ENCODE data around the gene LRRC14B. TPM values are rescaled to one million over a fixed set of nuclear protein-coding genes. Genes with fewer than 3 reads are reported as not detected.
"Not testable (repeated sequence)": the region's sequence is repeated elsewhere in the genome, so short reads cannot be mapped to it uniquely, and the experiment has no call there.

LRRC14B gene
- total RNA-seq, 1 donor, result not detected

DNA sequence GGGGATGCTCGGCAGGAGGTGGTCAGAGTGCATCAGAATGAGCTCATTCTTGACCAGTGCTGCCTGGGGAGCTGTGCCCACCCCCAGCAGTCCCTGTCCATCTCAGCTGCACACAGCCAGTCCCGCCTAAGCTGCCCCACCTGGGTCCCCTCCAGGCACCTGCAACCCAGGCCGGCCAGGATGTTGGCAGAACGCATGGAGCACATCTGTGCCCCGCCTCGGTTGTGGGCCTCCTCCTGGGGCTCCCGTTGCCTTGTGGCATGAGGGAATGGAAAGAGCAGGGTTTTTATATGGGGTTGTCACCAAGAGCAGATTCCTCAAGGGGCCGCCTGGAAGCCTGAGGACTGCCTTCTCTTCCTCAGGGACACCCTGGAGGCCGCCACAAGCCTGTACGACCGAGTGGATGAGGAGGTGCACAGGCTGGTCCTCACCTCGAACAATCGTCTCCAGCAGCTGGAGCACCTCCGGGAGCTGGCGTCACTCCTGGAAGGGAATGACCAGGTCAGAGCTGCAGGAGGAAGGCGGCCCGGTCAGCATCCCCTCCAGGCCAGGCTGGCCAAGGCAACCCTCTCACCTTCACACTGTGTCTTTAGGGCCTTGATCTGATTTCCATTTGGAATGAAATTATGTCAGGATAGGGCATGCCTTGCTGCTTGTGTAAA is 34.8 kb upstream of the LRRC14B start:
- Histone ChIP-seq H3K27me3 (ENCODE audit: insufficient read depth, low read length) (no peaks in the 10 kb centered on the region), H3K4me3 (ENCODE audit: low read length) (no peak overlapping the region), H3K4me1 (ENCODE audit: insufficient read depth, low read length) (no peaks in the 10 kb centered on the region), H3K9me3 (ENCODE audit: low read depth, low read length) (no peaks in the 10 kb centered on the region)

DNA sequence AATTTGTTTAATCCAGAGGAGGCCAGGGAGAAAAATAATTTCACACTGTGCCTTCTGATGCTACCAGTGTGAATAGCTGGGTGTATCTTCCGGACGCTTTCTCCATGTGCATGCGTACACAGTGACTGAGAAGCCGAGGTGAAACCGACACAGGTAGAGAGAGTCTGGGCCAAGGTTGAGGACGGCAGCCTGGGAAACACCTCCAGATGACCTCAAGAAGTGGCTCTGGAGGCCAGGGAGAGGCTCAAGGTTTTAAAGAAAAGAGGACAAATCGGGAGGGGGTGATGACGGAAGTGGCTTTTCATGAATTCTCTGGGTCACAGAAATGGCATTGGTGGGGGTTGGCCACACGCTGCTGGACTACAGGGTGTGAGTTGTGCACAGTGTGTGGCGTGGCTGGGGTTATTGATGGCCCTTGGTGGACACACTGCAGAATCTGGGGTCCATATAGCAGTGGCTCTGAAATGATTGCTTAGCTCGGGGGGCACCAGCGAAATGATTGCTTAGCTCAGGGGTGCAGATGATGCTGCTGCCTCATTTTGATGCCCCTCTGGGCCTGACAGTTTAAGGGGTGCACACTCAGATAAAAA is 34.1 kb upstream of the LRRC14B start:
- Histone ChIP-seq H3K4me1 (ENCODE audit: insufficient read depth, low read length) (no peaks in the 10 kb centered on the region), H3K4me3 (ENCODE audit: low read length) (no peak overlapping the region), H3K9me3 (ENCODE audit: low read depth, low read length) (no peaks in the 10 kb centered on the region), H3K27me3 (ENCODE audit: insufficient read depth, low read length) (no peaks in the 10 kb centered on the region)

DNA sequence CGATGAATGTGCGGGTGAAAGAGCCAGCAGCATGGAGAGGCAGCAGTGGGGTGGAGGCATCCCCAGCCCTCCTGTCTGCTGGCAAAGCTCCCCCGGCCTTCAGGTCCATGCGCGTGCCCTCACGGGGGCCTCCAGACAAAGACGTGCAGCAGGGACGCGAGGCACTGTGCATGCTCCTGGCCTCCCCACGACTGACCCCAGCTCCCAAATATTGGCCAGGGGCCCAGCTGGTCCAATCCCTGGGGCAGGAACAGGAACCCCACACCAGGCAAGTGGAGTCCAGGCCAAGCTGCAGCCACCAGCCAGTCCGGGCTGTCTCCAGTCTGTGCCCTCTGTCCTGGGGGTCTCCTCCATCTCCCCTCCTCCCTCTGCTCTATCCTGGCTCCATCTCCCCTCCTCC is 33.5 kb upstream of the LRRC14B start:
- Histone ChIP-seq H3K9me3 (ENCODE audit: low read depth, low read length) (no peaks in the 10 kb centered on the region), H3K4me3 (ENCODE audit: low read length) (no peak overlapping the region), H3K4me1 (ENCODE audit: insufficient read depth, low read length) (no peaks in the 10 kb centered on the region), H3K27me3 (ENCODE audit: insufficient read depth, low read length) (no peaks in the 10 kb centered on the region)

DNA sequence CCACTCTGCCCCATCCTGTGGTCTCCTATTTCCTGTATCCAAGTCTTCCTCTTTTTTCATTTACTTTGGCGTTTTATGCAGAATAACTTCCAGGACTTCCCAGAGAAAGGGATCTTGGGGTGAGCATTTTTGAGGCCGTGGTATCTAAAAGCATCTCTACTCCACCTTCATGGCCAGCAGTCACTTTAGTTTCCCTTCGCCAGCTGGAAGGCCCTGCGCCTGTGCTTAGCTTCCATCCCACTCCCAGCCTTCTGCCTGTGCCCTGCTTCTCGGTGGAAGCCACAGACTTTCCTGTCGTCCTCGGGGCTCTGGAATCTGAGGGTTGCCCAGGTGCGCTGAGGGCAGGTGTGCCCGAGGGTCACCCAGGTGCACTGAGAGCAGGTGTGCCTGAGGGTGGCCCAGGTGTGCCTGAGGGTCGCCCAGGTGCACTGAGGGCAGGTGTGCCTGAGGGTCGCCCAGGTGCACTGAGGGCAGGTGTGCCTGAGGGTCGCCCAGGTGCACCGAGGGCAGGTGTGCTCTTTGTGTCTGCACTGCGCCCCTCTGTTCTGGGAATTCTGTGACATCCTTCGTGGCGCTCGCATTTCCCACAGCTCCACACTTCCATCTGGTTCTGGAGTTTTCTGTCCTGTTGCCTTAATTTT is 32.4 kb upstream of the LRRC14B start:
- Histone ChIP-seq H3K4me3 (ENCODE audit: low read length) (no peak overlapping the region), H3K27me3 (ENCODE audit: insufficient read depth, low read length) (no peaks in the 10 kb centered on the region), H3K4me1 (ENCODE audit: insufficient read depth, low read length) (no peaks in the 10 kb centered on the region), H3K9me3 (ENCODE audit: low read depth, low read length) (no peaks in the 10 kb centered on the region)

DNA sequence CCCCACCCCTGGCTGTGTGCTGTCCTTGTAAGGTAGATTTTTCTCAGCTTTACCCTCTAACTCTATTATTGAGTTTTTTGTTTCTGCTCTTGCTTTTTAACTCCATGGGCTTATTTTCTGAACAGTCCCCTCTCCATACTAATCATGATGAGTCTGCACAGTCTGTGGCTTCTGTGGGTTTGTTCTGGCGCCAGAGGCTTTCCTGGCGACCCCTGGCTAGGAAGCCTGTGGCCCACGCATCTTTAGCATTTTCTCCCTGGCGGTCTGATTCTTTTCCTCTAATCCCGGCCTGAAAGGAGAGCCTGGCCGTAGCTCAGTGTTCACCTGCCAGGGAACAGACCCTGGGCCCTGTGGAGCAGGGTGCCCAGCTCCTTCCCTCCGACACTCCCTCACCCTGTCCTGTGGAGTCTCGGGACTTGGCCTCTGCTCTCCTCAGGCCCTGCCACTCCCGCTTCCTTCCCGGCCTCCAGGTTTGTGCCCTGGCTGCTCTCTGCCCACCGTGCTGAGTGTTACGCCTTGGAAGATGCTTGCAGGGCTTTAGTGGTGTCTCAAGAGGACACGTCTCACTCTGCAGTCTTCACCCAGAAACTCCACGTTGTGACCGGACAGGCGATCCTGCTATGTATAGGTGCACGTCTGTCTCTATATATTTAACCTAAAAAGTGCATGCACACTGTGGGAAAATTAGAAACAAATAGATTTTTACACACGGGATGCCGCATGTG is 31.7 kb upstream of the LRRC14B start:
- no peak overlapping the region for H3K4me3 ChIP-seq (ENCODE audit: low read length)
- H3K9me3 ChIP-seq (ENCODE audit: low read depth, low read length), result no peaks in the 10 kb centered on the region
- no peaks in the 10 kb centered on the region for H3K27me3 ChIP-seq (ENCODE audit: insufficient read depth, low read length)
- H3K4me1 ChIP-seq (ENCODE audit: insufficient read depth, low read length), result no peaks in the 10 kb centered on the region

DNA sequence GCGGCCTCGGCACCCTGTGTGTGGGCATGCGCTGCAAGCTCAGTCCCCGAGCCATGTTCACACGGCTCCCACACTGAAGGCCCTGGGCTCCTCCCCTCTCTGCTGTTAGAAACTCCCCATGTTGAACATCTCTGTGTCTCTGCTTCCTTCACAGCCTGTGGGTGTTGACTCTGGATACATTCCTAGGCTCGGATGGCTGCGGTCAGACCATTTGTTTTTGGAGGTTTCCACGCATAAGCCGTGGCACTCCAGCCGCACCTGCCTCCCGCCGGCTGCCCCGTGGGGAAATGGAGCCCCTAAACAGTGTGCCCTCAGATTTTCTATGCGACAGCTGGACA is 31.2 kb upstream of the LRRC14B start:
- Histone ChIP-seq H3K27me3 (ENCODE audit: insufficient read depth, low read length) (no peaks in the 10 kb centered on the region), H3K4me1 (ENCODE audit: insufficient read depth, low read length) (no peaks in the 10 kb centered on the region), H3K9me3 (ENCODE audit: low read depth, low read length) (no peaks in the 10 kb centered on the region), H3K4me3 (ENCODE audit: low read length) (no peak overlapping the region)

DNA sequence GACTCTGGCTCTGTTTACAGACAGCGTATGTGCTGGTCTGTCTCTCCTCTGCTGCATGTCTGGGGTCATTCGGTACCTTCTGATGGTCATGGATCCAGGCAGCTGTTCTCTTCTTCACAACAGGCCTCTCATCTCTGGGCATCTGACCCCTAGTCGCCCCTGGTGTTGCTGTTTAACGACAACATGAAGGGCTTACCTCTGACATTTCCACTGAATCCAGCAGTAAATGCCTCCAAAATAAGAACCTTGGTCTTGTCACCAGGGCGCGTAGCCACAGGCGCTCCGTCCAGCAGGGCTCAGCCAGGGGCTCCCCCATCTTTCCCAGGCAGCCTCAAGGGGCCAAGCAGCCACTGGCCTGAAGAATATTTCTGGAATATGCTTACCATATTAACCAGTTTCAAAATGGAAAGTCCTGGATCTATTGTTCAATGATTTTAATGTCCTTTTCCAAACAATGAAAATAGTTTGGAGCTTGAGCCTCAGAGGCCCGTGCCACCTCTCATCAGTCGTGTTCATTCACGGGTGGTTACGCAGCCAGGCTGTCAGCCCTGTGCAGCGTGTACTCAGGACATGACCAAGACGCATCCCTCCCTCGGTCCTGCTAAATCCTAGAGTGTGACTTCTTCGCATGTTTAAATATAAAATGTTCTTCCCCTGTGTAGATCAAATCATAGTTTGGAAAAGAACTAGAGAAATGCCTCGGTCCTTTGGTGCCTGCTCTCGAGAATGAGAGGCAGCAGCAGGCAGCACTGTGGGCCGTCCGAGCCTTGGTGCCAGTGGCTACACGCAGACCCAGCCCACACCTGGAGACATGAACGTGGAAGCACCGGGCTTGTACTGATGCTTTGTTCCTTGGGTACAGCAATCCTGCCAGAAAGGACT is 30.1 kb upstream of the LRRC14B start:
- no peaks in the 10 kb centered on the region for H3K27me3 ChIP-seq (ENCODE audit: insufficient read depth, low read length)
- no peaks in the 10 kb centered on the region for H3K9me3 ChIP-seq (ENCODE audit: low read depth, low read length)
- no peak overlapping the region for H3K4me3 ChIP-seq (ENCODE audit: low read length)
- H3K4me1 ChIP-seq (ENCODE audit: insufficient read depth, low read length), result no peaks in the 10 kb centered on the region

DNA sequence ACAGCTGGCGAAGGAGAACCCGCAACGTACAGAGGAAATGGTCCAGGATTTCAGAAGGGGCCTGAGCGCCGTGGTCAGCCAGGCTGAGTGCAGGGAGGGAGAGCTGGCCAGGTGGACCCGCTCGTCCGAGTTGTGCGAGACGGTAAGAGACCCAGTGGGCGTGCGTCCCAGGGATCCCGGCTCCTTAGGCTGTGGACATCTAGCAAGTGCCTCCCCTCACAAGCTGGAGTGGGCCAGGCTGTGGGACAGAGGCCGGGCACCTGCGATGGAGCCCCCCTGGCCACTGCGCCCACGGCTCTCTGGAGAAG is 29.5 kb upstream of the LRRC14B start:
- H3K9me3 ChIP-seq (ENCODE audit: low read depth, low read length), result no peaks in the 10 kb centered on the region
- no peaks in the 10 kb centered on the region for H3K4me1 ChIP-seq (ENCODE audit: insufficient read depth, low read length)
- no peaks in the 10 kb centered on the region for H3K27me3 ChIP-seq (ENCODE audit: insufficient read depth, low read length)
- H3K4me3 ChIP-seq (ENCODE audit: low read length), result no peak overlapping the region

DNA sequence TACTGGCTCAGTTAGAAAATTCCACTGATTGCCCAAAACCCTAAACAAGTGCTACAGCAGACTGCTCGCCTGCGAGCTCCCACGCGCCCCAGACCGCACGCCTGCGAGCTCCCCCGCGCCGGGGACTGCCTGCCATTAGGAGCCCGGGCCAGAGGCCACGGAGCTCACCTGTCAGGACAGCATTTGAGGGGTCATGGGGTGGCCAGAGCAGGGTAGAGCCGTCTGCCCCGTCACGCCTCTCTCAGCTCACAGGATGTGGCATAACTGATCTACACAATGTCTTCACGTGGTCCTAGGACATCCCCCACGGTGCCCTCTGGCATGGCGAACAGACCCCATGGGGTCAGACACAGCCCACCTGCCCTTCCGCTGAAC is 29.1 kb upstream of the LRRC14B start:
- Histone ChIP-seq H3K4me3 (ENCODE audit: low read length) (no peak overlapping the region), H3K9me3 (ENCODE audit: low read depth, low read length) (no peaks in the 10 kb centered on the region), H3K27me3 (ENCODE audit: insufficient read depth, low read length) (no peaks in the 10 kb centered on the region), H3K4me1 (ENCODE audit: insufficient read depth, low read length) (no peaks in the 10 kb centered on the region)

DNA sequence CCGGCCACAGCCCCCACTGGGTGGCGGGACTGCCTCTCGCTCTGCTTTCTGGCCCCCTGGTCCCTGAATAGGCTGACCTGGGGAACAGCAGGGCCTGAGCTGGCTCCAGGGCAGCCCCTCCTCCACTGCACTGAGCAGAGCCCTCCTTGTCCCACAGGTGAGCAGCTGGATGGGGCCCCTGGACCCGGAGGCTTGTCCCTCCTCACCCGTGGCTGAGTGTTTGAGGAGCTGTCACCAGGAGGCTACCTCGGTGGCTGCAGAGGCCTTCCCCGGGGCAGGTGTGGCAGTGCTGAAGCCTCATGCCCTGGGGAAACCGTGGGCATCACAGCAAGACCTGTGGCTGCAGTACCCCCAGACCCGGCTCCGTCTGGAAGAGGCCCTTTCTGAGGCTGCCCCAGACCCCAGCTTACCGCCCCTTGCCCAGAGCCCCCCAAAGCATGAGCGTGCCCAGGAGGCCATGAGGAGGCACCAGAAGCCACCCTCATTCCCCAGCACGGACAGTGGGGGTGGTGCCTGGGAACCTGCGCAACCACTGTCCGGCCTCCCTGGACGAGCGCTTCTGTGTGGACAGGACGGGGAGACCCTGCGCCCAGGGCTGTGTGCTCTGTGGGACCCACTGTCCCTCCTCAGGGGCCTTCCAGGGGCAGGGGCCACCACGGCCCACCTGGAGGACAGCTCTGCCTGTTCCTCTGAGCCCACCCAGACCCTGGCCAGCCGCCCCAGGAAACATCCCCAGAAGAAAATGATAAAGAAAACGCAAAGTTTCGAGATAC is 28.5 kb upstream of the LRRC14B start:
- Histone ChIP-seq H3K9me3 (ENCODE audit: low read depth, low read length) (no peaks in the 10 kb centered on the region), H3K4me3 (ENCODE audit: low read length) (no peak overlapping the region), H3K4me1 (ENCODE audit: insufficient read depth, low read length) (no peaks in the 10 kb centered on the region), H3K27me3 (ENCODE audit: insufficient read depth, low read length) (no peaks in the 10 kb centered on the region)

DNA sequence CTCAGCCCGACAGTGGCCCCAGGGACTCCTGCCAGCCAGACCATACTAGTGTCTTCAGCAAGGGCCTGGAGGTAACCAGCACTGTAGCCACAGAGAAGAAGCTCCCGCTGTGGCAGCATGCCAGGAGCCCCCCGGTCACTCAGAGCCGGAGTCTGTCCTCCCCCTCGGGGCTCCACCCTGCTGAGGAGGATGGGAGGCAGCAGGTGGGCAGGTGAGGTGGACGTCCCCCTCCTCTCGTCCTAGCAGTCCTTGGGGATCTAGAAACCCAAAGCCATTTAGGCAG is 28.0 kb upstream of the LRRC14B start:
- no peak overlapping the region for H3K4me3 ChIP-seq (ENCODE audit: low read length)
- no peaks in the 10 kb centered on the region for H3K4me1 ChIP-seq (ENCODE audit: insufficient read depth, low read length)
- H3K9me3 ChIP-seq (ENCODE audit: low read depth, low read length), result no peaks in the 10 kb centered on the region
- no peaks in the 10 kb centered on the region for H3K27me3 ChIP-seq (ENCODE audit: insufficient read depth, low read length)

DNA sequence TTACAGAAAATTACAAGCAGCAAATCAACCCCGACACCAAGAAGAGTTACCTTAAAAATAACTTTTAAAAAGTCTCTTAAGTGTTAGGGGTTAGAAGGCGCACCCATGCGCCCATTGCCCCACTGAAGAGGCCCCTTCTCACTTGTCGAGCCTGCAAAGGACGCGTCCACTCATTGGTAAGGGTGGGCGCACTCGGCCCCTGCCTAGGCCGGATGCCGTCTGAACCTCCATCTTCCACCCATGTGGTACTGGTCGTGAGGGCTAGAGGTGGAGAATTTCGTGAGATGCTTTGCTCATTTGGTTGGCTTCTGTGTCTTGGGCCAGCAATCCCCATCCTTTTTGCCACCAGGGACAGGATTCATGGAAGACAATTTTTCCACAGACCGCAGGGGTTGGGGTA is 27.5 kb upstream of the LRRC14B start:
- H3K4me3 ChIP-seq (ENCODE audit: low read length), result no peak overlapping the region
- H3K27me3 ChIP-seq (ENCODE audit: insufficient read depth, low read length), result no peaks in the 10 kb centered on the region
- H3K9me3 ChIP-seq (ENCODE audit: low read depth, low read length), result no peaks in the 10 kb centered on the region
- no peaks in the 10 kb centered on the region for H3K4me1 ChIP-seq (ENCODE audit: insufficient read depth, low read length)

DNA sequence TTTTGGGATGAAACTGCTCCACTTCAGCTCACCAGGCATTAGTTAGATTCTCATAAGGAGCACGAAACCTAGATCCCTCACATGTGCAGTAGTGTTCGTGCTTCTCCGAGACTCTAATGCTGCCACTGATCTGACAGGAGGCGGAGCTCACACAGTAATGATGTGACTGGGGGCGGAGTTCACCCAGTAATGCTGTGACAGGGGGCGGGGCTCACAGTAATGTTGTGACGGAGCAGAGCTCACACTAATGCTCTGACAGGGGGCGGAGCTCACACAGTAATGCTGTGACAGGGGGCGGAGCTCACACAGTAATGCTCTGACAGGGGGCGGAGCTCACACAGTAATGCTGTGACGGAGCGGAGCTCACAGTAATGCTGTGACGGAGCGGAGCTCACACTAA is 27.1 kb upstream of the LRRC14B start:
- Histone ChIP-seq H3K9me3 (ENCODE audit: low read depth, low read length) (no peaks in the 10 kb centered on the region), H3K4me1 (ENCODE audit: insufficient read depth, low read length) (no peaks in the 10 kb centered on the region), H3K4me3 (ENCODE audit: low read length) (no peak overlapping the region), H3K27me3 (ENCODE audit: insufficient read depth, low read length) (no peaks in the 10 kb centered on the region)

DNA sequence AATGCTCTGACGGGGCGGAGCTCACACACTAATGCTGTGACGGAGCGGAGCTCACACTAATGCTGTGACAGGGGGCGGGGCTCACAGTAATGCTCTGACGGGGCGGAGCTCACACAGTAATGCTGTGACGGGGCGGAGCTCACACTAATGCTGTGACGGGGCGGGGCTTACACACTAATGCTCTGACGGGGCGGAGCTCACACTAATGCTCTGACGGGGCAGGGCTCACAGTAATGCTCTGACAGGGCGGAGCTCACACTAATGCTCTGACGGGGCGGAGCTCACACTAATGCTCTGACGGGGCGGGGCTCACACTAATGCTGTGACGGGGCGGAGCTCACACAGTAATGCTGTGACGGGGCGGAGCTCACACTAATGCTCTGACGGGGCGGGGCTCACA is 26.5 kb upstream of the LRRC14B start:
- not testable (repeated sequence) for H3K4me1 ChIP-seq (ENCODE audit: insufficient read depth, low read length); H3K9me3 ChIP-seq (ENCODE audit: low read depth, low read length); H3K27me3 ChIP-seq (ENCODE audit: insufficient read depth, low read length); H3K4me3 ChIP-seq (ENCODE audit: low read length)
